HG02840 (cell line): ENCODE measurements around the gene TBCB.
"Not testable (repeated sequence)": the region's sequence is repeated elsewhere in the genome, so short reads cannot be mapped to it uniquely, and the experiment has no call there.

Source experiments
- ATAC-seq: cut with Tn5 transposase; IDR thresholded peaks from one replicate; pipeline ENCODE4 v1.9.1; 2021; ENCODE audit warnings: mild to moderate bottlenecking, moderate library complexity, moderate number of reproducible peaks; ENCODE audit not compliant: unreplicated experiment, low FRiP score

TBCB gene, protein sequence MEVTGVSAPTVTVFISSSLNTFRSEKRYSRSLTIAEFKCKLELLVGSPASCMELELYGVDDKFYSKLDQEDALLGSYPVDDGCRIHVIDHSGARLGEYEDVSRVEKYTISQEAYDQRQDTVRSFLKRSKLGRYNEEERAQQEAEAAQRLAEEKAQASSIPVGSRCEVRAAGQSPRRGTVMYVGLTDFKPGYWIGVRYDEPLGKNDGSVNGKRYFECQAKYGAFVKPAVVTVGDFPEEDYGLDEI

GRCh38 chr19:36115453-36116343 is at the start of gene TBCB:
Gene TBCB, plus strand, starts transcription at chr19:36115468. Its CDS starts 93 bp downstream, at chr19:36115561.
- ATAC-seq = no peak

GRCh38 chr19:36067681-36068080 is 47.6 kb upstream of the TBCB start:
- no peak for ATAC-seq

DNA sequence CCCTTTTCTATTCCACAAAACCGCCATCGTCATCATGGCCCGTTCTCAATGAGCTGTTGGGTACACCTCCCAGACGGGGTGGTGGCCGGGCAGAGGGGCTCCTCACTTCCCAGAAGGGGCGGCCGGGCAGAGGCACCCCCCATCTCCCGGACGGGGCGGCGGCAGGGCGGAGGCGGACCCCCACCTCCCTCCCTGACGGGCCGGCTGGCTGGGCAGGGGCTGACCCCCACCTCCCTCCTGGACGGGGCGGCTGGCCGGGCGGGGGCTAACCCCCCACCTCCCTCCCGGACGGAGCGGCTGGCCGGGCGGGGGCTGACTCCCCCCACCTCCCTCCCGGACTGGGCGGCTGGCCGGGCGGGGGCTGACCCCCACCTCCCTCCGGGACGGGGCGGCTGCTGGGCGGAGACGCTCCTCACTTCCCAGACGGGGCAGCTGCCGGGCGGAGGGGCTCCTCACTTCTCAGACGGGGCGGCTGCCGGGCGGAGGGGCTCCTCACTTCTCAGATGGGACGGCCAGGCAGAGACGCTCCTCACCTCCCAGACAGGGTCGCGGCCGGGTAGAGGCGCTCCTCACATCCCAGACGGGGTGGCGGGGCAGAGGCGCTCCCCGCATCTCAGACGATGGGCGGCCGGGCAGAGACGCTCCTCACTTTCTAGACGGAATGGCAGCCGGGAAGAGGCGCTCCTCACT is 46.3 kb upstream of the TBCB start:
- ATAC-seq = not testable (repeated sequence)

DNA sequence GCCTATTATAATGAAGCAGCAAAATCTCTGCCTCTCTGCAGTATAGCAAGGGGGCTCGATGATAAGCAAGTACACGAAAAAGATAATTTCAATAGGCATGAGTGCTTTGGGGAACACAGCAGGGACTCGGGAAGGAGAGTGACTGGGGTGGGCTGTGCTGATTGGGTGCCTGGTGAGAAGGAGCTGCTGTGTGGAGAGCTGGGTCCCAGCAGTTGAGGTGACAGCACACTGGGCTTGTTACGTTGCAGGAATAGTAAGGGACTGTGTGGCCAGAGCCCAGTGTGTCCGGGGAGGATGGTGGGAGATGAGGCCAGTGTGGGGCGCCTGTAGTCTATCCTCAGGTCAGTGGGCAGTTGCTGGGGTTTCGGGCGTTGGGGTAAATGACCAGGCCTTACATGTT is 43.2 kb upstream of the TBCB start:
- no peak for ATAC-seq

- ATAC-seq = no peak
Measured at GRCh38 chr19:36073121-36073876, 42.0 kb upstream of the TBCB start.

DNA sequence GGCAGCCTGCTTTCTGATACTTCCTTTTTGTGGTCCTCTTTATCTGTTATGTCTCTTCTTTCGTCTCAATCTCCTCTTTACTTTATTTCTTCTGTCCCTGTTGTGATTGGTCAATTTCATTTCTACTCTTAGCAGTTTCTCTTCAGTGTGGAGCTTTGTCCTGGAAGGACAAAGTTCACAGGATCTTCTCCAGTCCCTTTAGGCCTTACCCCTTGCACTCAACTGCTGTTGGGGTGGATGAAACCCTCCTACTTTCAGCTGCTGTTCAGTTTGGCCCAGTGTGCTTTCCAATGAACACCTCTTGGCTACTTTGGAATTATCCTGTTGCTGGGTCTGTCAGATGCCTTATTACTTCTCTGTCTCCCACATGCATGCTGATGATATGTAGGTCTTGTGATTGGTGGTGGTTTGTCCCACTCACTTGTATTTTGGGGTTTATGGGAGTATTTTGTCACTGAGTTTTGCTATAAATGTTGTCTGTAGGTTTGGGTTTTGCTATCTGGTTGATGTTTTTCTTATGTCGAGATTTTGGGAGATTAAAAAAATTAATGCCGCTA is 35.8 kb upstream of the TBCB start:
- no peak for ATAC-seq

- ATAC-seq = no peak
Measured at GRCh38 chr19:36081385-36081784, 33.9 kb upstream of the TBCB start.

DNA sequence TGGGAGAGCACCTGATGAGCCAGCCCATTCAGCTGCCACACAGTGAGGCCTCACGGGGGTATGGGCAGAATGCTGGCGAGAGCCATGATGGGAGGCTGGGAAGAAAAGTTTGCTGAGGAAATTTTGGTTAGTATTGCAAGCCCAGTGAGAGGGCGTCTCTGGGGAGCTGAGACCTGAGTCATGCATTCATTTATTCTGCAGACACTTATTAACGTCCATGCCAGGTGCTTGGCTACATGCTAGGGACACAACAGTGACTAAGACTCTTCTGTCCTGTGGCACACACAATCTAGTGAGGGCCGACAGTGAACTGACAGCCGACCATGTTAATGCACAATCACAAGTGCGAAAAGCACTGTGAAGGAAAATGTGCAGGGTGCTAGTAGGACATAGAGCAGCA is 33.4 kb upstream of the TBCB start:
- no peak for ATAC-seq

GRCh38 chr19:36082916-36083315 is 32.4 kb upstream of the TBCB start:
- ATAC-seq = no peak

DNA sequence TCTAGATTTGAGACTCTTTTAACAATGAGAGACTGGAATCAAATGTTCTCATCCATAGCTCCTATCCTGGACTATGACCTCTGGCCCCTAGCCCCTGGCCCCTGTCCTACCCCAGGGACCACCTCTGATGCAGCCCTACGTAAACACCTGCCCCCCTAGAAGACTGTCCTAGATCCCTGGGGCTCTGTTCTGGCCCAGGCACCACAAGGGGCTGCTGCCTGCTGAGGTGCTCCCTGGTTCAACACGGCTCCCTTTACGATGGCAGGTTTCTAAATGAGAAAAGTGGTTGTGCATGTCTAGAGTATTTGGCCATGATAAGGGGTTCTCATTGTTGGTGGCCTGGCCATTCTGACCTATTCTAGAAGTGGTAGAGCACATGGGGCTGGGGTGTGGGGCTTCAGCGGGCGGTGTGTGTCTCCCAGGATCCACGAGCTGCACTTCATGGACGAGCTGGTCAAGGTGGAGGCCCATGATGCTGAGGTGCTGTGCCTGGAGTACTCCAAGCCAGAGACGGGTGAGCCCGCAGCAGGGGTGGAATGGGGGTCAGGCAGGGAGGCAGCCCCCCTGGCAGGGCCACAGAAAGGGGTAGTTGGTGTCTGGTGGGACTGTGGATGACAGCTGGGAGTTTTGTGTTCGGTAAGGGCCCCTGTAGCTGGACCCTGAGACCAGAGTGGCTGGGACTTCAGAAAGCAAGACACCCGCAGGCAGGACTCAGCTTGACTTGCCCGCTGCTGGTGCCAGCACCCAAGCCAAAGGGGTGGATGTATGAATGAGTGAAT is 30.8 kb upstream of the TBCB start:
- ATAC-seq = no peak

- no peak for ATAC-seq
Measured at GRCh38 chr19:36086326-36086725, 28.9 kb upstream of the TBCB start.

- ATAC-seq = no peak
Measured at GRCh38 chr19:36089847-36090246, 25.4 kb upstream of the TBCB start.

DNA sequence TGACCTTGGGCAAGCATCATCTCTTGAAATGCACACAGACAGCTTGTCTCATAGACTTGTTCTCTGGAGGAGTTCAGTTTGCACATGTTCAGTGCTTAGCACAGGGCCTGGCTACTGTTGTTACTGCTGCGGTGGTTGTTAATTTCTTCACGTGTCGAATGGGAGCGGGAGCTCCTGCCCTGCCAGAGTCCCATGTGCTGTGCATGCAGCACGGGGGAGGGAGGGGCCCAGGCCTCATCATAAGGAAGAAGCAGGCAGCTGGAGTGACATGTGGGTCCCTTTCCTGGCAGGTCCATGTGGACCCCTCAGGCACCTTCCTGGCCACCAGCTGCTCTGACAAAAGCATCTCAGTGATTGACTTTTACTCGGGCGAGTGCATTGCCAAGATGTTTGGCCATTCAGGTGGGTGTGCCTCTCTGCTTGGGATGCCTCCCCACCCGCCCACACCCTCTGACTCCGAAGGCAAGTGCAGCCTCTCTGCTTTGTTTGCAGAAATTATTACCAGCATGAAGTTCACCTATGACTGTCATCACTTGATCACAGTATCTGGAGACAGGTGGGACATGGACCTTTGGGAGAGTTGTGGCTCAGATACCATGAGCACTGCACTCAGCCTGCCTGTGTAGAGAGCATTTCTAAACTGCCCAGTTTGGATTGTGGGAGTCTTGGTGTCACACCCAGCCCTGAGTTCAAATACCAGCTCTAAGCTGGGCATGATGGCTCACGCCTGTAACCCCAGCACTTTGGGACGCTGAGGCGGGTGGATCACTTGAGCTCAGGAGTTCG is 24.2 kb upstream of the TBCB start:
- no peak for ATAC-seq

- ATAC-seq = no peak
Measured at GRCh38 chr19:36092566-36092965, 22.7 kb upstream of the TBCB start.

DNA sequence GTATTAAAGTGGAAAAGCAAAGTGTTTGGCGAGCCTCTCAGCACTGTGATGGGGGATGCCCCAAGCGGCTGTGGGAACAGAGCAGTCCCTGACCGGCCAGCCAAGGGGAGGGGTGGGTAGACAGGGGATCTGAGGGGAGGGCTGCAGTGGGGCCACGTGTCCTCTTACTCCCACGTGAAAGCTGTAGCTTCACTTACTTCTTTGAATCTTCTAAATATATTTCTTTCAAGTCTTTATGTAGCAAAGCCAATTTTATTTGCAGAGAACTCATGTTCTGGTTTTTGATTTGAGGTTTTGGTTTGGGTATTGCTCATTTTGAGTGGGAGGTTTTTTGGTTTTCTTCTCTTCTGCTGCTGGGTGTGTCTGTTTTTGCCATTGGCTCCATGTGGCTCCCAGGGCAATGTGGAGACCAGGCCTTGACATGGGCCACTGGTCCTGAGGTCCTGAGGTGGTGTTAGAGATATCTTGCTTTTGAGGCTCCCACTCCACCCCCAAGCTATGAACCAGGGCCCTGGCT is 22.1 kb upstream of the TBCB start:
- ATAC-seq = no peak

- no peak for ATAC-seq
Measured at GRCh38 chr19:36093687-36094086, 21.6 kb upstream of the TBCB start.

DNA sequence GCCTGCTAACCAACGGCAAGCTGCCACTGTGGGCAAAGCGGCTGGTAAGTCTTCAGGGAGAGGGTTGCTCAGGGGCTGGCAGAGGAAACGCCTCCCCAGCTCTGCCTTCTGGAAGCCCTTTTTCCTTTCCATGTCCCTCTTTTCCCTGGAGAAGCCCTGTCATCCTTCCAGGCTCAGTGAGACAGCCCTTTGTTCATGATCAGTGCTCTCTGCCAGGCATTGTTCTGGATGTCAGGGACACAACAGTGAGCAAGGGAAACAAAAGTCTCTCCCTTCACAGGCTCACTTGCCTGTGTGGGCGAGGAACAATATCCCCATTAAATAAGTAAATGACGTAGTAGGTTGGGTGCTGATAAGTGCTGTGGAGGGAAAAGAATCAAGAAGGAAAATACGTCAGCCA is 18.2 kb upstream of the TBCB start:
- no peak for ATAC-seq

DNA sequence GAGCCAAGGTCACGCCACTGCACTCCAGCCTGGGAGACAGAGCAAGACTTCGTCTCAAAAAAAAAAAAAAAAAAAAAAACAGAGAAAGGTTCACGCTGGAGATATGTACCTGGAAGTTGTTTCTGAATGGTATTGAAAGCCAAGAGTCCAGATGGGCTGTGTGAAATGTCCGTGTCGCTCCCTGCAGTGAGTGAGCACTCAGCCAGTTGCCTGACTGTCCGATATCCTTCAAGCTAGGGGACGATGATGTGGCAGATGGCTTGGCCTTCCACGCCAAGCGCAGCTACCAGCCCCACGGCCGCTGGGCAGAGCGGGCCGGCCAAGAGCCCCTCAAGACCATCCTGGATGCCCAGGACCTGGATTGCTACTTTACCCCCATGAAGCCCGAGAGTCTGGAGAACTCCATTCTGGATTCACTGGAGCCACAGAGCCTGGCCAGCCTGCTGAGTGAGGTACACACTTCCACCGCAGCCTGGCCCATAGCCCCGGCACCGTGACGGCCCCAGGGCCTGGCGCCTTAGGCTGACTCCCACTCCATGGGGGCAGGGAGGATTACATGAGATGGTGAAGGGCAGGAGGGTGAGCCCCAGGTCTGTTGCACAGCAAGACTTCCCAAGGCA is 16.0 kb upstream of the TBCB start:
- ATAC-seq = no peak
